Upper lobe of left lung (tissue), 6 donors: Measurements from ENCODE around the gene ZNF135. TPM values are rescaled to one million over a fixed set of nuclear protein-coding genes. Genes with fewer than 3 reads are reported as not detected.

ENCODE experiments used
- ATAC-seq, 2 donors: fragments of 200-7000 bp; cut with Tn5 transposase; one replicate each; pipeline ENCODE4 v1.9.1; 2022; ENCODE audit warnings: mild to moderate bottlenecking in 2 of 2, moderate library complexity in 2 of 2; ENCODE audit not compliant: low FRiP score in 2 of 2
- DNase-seq, 2 donors: peaks; one replicate each; pipeline ENCODE4 v3.0.0-alpha.2; 2019 to 2020
- H3K27ac ChIP-seq, 4 donors: fragments of 200-600 bp; sonication (generic); one replicate each; pipeline ENCODE4 v1.5.1; 2016 to 2019
- H3K27me3 ChIP-seq, 4 donors: fragments of 200-600 bp; sonication (generic); one replicate each; pipeline ENCODE4 v1.5.1; 2017 to 2019
- H3K36me3 ChIP-seq, 4 donors: fragments of 200-600 bp; sonication (generic); one replicate each; pipeline ENCODE4 v1.5.1; 2016 to 2019
- H3K4me1 ChIP-seq, 4 donors: fragments of 200-600 bp; sonication (generic); one replicate each; pipeline ENCODE4 v1.5.1; 2018 to 2019
- H3K4me3 ChIP-seq, 4 donors: fragments of 200-600 bp; sonication (generic); one replicate each; pipeline ENCODE4 v1.5.1; 2017 to 2019; ENCODE audit warnings: mild to moderate bottlenecking in 2 of 4, moderate library complexity in 1 of 4
- H3K9me3 ChIP-seq, 4 donors: fragments of 200-600 bp; sonication (generic); one replicate each; pipeline ENCODE4 v1.5.1; 2018 to 2019
- CTCF ChIP-seq, 6 experiments: fragments of 450-650 bp in 4 of 6; fragments of 200-600 bp in 2 of 6; sonication (generic) in 2 of 6; IDR thresholded peaks; one replicate each; pipeline ENCODE4 v1.5.1; 2016 to 2019; ENCODE audit warnings: antibody characterized with exemption in 6 of 6
- EP300 ChIP-seq, 4 donors: sonication (generic); formaldehyde crosslinking; IDR thresholded peaks; one replicate each; pipeline ENCODE4 v1.5.1; 2017; ENCODE audit warnings: antibody characterized with exemption in 4 of 4, control low read depth in 2 of 4
- POLR2A ChIP-seq, 4 donors: fragments of 450-650 bp; IDR thresholded peaks; one replicate each; pipeline ENCODE4 v1.5.1; 2016 to 2017; ENCODE audit warnings: antibody characterized with exemption in 4 of 4, mild to moderate bottlenecking in 2 of 4
- POLR2AphosphoS5 ChIP-seq, 2 donors: sonication (generic); formaldehyde crosslinking; IDR thresholded peaks; one replicate each; pipeline ENCODE4 v1.5.1; 2017; ENCODE audit warnings: antibody characterized with exemption in 2 of 2
- WGBS, 2 donors: methylation state at CpG; one replicate each; pipeline ENCODE4 v1.1.5; 2017 to 2018; 5-methylcytosine and 5-hydroxymethylcytosine counted together
- total RNA-seq, 6 donors: library from RNA; depleted of rRNA in 4 of 6; stranded (reverse); fragments of >200 nt in 4 of 6; gene quantifications; one replicate each; pipeline versions ENCODE4 v1.1.0 to v1.2.1, GENCODE V29; 2016 to 2021
- donor health status: DM: no; HTN: no; CAD: no; lungs with moderate emphysema.
- donor health status: DM: no; HTN: yes; CAD: no; lungs with severe emphysema.

The ZNF135 gene
- total RNA-seq, 6 donors from 2014 or later, result 1.7 to 11.5 (median 3.4) TPM

- Histone ChIP-seq H3K9me3 (peaks cover 0 to 28% (median 9%) of the 10 kb centered on the region in 4 donors), H3K4me1 (no peaks in the 10 kb centered on the region), H3K27ac (no peak overlapping the region), H3K27me3 (no peaks in the 10 kb centered on the region), H3K4me3 (no peak overlapping the region), H3K36me3 (no peaks in the 10 kb centered on the region)
- TF ChIP-seq CTCF (IDR thresholded peaks at IDR 0.05) (no peak), EP300 (IDR thresholded peaks at IDR 0.05) (no peak)
- DNase-seq (no peak), ATAC-seq (no peak)
- 67 to 77% methylated on average over 3 to 7 of the region's 7 CpGs for WGBS, 2 donors
Measured at GRCh38 chr19:58020129-58020528, 39.0 kb upstream of the ZNF135 start.

- WGBS, 2 donors, result 36 to 58% methylated on average over 22 to 30 of the region's 30 CpGs
- H3K27ac ChIP-seq, result no peak overlapping the region
- no peaks in the 10 kb centered on the region for H3K27me3 ChIP-seq
- H3K36me3 ChIP-seq, result no peaks in the 10 kb centered on the region
- peaks cover 0 to 23% (median 8%) of the 10 kb centered on the region in 4 donors for H3K9me3 ChIP-seq
- DNase-seq, result peak; percentile 27 to 49
- no peak overlapping the region for H3K4me3 ChIP-seq
- no peaks in the 10 kb centered on the region for H3K4me1 ChIP-seq
- TF ChIP-seq POLR2A (IDR thresholded peaks at IDR 0.05) (no peak), POLR2AphosphoS5 (IDR thresholded peaks at IDR 0.05) (no peak), CTCF (IDR thresholded peaks at IDR 0.05) (peak; percentile 58 to 79 (median 64))
- peak; percentile 65 to 83 for ATAC-seq
Measured at GRCh38 chr19:58021541-58022282, 37.4 kb upstream of the ZNF135 start.

- Histone ChIP-seq H3K27ac (no peak overlapping the region), H3K4me3 (no peak overlapping the region), H3K4me1 (no peaks in the 10 kb centered on the region), H3K36me3 (no peaks in the 10 kb centered on the region), H3K9me3 (peaks cover 0 to 23% (median 6%) of the 10 kb centered on the region in 4 donors), H3K27me3 (no peaks in the 10 kb centered on the region)
- WGBS, 2 donors, result 69 to 79% methylated on average over 4 of the region's 4 CpGs
- ATAC-seq (no peak), DNase-seq (no peak)
- TF ChIP-seq CTCF (IDR thresholded peaks at IDR 0.05) (no peak), EP300 (IDR thresholded peaks at IDR 0.05) (no peak), POLR2A (IDR thresholded peaks at IDR 0.05) (no peak), POLR2AphosphoS5 (IDR thresholded peaks at IDR 0.05) (no peak)
Measured at GRCh38 chr19:58022283-58022660, 36.8 kb upstream of the ZNF135 start.

GRCh38 chr19:58024661-58025060 lies 34.4 kb upstream of the ZNF135 start:
- TF ChIP-seq CTCF (IDR thresholded peaks at IDR 0.05) (no peak), POLR2A (IDR thresholded peaks at IDR 0.05) (no peak), EP300 (IDR thresholded peaks at IDR 0.05) (no peak), POLR2AphosphoS5 (IDR thresholded peaks at IDR 0.05) (no peak)
- WGBS, 2 donors, result 93 to 94% methylated on average over 7 to 12 of the region's 12 CpGs
- no peak overlapping the region for H3K4me3 ChIP-seq
- peaks cover 0 to 28% (median 8%) of the 10 kb centered on the region in 4 donors for H3K9me3 ChIP-seq
- no peak for DNase-seq
- no peaks in the 10 kb centered on the region for H3K36me3 ChIP-seq
- no peak for ATAC-seq
- H3K4me1 ChIP-seq, result no peaks in the 10 kb centered on the region
- no peaks in the 10 kb centered on the region for H3K27me3 ChIP-seq
- H3K27ac ChIP-seq, result no peak overlapping the region
